ENCODE results near the gene SNCAIP. TPM values are rescaled to one million over a fixed set of nuclear protein-coding genes. Genes with fewer than 3 reads are reported as not detected.

Gene SNCAIP
- total and polyA plus RNA-seq, 9 of the 15 experiments (the other 6 are each of a cell fraction or from before 2014, with no cell fraction given): 0.04 TPM; not detected in 8

GRCh38 chr5:122455939-122456338 lies 143.9 kb downstream of the SNCAIP start:
- no peak for ATAC-seq
- H3K4me3 ChIP-seq: no peak overlapping the region
- 0% methylated on average over 1 of the region's 1 CpG for WGBS (ENCODE audit: insufficient coverage, low coverage, missing lambda C conversion rate)
- no peak for TF ChIP-seq ZNF263 (CRISPR knock-in tag; IDR thresholded peaks at IDR 0.05; ENCODE audit: borderline replicate concordance)
- TF ChIP-seq, protein P1, sequence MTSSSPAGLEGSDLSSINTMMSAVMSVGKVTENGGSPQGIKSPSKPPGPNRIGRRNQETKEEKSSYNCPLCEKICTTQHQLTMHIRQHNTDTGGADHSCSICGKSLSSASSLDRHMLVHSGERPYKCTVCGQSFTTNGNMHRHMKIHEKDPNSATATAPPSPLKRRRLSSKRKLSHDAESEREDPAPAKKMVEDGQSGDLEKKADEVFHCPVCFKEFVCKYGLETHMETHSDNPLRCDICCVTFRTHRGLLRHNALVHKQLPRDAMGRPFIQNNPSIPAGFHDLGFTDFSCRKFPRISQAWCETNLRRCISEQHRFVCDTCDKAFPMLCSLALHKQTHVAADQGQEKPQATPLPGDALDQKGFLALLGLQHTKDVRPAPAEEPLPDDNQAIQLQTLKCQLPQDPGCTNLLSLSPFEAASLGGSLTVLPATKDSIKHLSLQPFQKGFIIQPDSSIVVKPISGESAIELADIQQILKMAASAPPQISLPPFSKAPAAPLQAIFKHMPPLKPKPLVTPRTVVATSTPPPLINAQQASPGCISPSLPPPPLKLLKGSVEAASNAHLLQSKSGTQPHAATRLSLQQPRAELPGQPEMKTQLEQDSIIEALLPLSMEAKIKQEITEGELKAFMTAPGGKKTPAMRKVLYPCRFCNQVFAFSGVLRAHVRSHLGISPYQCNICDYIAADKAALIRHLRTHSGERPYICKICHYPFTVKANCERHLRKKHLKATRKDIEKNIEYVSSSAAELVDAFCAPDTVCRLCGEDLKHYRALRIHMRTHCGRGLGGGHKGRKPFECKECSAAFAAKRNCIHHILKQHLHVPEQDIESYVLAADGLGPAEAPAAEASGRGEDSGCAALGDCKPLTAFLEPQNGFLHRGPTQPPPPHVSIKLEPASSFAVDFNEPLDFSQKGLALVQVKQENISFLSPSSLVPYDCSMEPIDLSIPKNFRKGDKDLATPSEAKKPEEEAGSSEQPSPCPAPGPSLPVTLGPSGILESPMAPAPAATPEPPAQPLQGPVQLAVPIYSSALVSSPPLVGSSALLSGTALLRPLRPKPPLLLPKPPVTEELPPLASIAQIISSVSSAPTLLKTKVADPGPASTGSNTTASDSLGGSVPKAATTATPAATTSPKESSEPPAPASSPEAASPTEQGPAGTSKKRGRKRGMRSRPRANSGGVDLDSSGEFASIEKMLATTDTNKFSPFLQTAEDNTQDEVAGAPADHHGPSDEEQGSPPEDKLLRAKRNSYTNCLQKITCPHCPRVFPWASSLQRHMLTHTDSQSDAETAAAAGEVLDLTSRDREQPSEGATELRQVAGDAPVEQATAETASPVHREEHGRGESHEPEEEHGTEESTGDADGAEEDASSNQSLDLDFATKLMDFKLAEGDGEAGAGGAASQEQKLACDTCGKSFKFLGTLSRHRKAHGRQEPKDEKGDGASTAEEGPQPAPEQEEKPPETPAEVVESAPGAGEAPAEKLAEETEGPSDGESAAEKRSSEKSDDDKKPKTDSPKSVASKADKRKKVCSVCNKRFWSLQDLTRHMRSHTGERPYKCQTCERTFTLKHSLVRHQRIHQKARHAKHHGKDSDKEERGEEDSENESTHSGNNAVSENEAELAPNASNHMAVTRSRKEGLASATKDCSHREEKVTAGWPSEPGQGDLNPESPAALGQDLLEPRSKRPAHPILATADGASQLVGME (CRISPR knock-in tag; IDR thresholded peaks at IDR 0.05): no peak
- TF ChIP-seq, protein P2, sequence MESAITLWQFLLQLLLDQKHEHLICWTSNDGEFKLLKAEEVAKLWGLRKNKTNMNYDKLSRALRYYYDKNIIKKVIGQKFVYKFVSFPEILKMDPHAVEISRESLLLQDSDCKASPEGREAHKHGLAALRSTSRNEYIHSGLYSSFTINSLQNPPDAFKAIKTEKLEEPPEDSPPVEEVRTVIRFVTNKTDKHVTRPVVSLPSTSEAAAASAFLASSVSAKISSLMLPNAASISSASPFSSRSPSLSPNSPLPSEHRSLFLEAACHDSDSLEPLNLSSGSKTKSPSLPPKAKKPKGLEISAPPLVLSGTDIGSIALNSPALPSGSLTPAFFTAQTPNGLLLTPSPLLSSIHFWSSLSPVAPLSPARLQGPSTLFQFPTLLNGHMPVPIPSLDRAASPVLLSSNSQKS (CRISPR knock-in tag; IDR thresholded peaks at IDR 0.05): no peak
- TF ChIP-seq SREBF1 (IDR thresholded peaks at IDR 0.05; ENCODE audit: borderline replicate concordance, low read depth, low read length): no peak
- TF ChIP-seq NBN (IDR thresholded peaks at IDR 0.05; ENCODE audit: low read depth): no peak
- TF ChIP-seq ZNF830 (CRISPR knock-in tag; IDR thresholded peaks at IDR 0.05): no peak
- TF ChIP-seq KLF1 (tag; IDR thresholded peaks at IDR 0.05): no peak
- no peak for TF ChIP-seq ZNF511 (CRISPR knock-in tag; IDR thresholded peaks at IDR 0.05)
- TF ChIP-seq KLF10 (CRISPR knock-in tag; IDR thresholded peaks at IDR 0.05): no peak
- no peak for TF ChIP-seq KDM2B (CRISPR knock-in tag; IDR thresholded peaks at IDR 0.05)
- TF ChIP-seq HMG20B (CRISPR knock-in tag; IDR thresholded peaks at IDR 0.05): no peak
- no peak for TF ChIP-seq JUN (IDR thresholded peaks at IDR 0.05; ENCODE audit: borderline replicate concordance, low read depth, low read length)
- TF ChIP-seq JUN (CRISPR knock-in tag; IDR thresholded peaks at IDR 0.05; ENCODE audit: borderline replicate concordance): no peak
- TF ChIP-seq THRB (CRISPR knock-in tag; conservative IDR thresholded peaks at IDR 0.05): no peak

More at GRCh38 chr5:122455939-122456338, 143.9 kb downstream of the SNCAIP start:
- H2AFZ ChIP-seq (ENCODE audit: low read depth, low read length): no peak overlapping the region
- H3K36me3 ChIP-seq (ENCODE audit: control insufficient read depth, insufficient read depth, low read length): no peaks in the 10 kb centered on the region
- no peaks in the 10 kb centered on the region for H3K79me2 ChIP-seq (ENCODE audit: control insufficient read depth, insufficient read depth, low read length)
- H3K9me1 ChIP-seq (ENCODE audit: control insufficient read depth, insufficient read depth, low read length): no peaks in the 10 kb centered on the region
- peaks cover 0 to 2% of the 10 kb centered on the region in 2 experiments; a peak in 1 of 5 replicates for H3K27me3 ChIP-seq (ENCODE audit: control insufficient read depth in 2 of 2, insufficient read depth in 2 of 2, low read length in 2 of 2)
- H3K4me1 ChIP-seq (replicated peaks in 1 of 2; ENCODE audit: control insufficient read depth in 2 of 2, insufficient read depth in 2 of 2, low read length in 2 of 2): no peaks in the 10 kb centered on the region
- H3K27ac ChIP-seq (ENCODE audit: extremely low read depth, low read depth, low read length): no peak overlapping the region
- H4K20me1 ChIP-seq (replicated peaks; ENCODE audit: control insufficient read depth, insufficient read depth, low read length): no peaks in the 10 kb centered on the region
- POLR2A ChIA-PET: no interaction called here
- H3K9me3 ChIP-seq (replicated peaks; ENCODE audit: control insufficient read depth, insufficient read depth, low read depth, low read length): no peaks in the 10 kb centered on the region
- intact Hi-C loops (cut with micrococcal nuclease): no loop called here
- no TSS peak for BruUV-seq (replicated peaks)
- H3K9ac ChIP-seq (ENCODE audit: insufficient read depth in 1 of 2, low read depth in 2 of 2, low read length in 2 of 2): no peak overlapping the region
- no peak for DNase-seq (ENCODE audit: extremely low read depth in 1 of 4, low spot score in 3 of 4)
- H3K4me2 ChIP-seq (ENCODE audit: insufficient read depth, low read length): no peak overlapping the region
- in situ Hi-C loops (cut with MboI): no loop called here
- no peak for FAIRE-seq
- CTCF ChIA-PET (ENCODE audit: low intra/inter-chr PET ratio): no interaction called here
